ENCODE measurements around the gene ZNF384.

The ZNF384 gene

GRCh38 chr12:6699259-6699988, 10.2 kb upstream of the ZNF384 start:
- in situ Hi-C loops (cut with MboI; ENCODE audit: low sequenced_read_pairs) = no loop called here

- in situ Hi-C loops (cut with MboI; ENCODE audit: low sequenced_read_pairs) = no loop called here
Measured at GRCh38 chr12:6698352-6699046, 9.3 kb upstream of the ZNF384 start.

GRCh38 chr12:6697584-6698351, 8.6 kb upstream of the ZNF384 start:
- in situ Hi-C loops (cut with MboI; ENCODE audit: low sequenced_read_pairs) = no loop called here

- in situ Hi-C loops (cut with MboI; ENCODE audit: low sequenced_read_pairs) = no loop called here
Measured at GRCh38 chr12:6696690-6697583, 7.8 kb upstream of the ZNF384 start.

- in situ Hi-C loops (cut with MboI; ENCODE audit: low sequenced_read_pairs) = no loop called here
Measured at GRCh38 chr12:6695313-6696045, 6.3 kb upstream of the ZNF384 start.

GRCh38 chr12:6694701-6695100, 5.5 kb upstream of the ZNF384 start:
- in situ Hi-C loops (cut with MboI; ENCODE audit: low sequenced_read_pairs) = no loop called here

GRCh38 chr12:6693832-6694355, 4.7 kb upstream of the ZNF384 start:
- in situ Hi-C loops (cut with MboI; ENCODE audit: low sequenced_read_pairs) = no loop called here

- in situ Hi-C loops (cut with MboI; ENCODE audit: low sequenced_read_pairs) = no loop called here
Measured at GRCh38 chr12:6692888-6693287, 3.7 kb upstream of the ZNF384 start.

GRCh38 chr12:6691473-6691872, 2.3 kb upstream of the ZNF384 start:
- in situ Hi-C loops (cut with MboI; ENCODE audit: low sequenced_read_pairs) = no loop called here

GRCh38 chr12:6688543-6688998, 604 bp downstream of the ZNF384 start:
- in situ Hi-C loops (cut with MboI; ENCODE audit: low sequenced_read_pairs) = no loop called here

- in situ Hi-C loops (cut with MboI; ENCODE audit: low sequenced_read_pairs) = no loop called here
Measured at GRCh38 chr12:6685814-6686213, 3.4 kb downstream of the ZNF384 start.

GRCh38 chr12:6684609-6685008, 4.6 kb downstream of the ZNF384 start:
- in situ Hi-C loops (cut with MboI; ENCODE audit: low sequenced_read_pairs) = no loop called here

GRCh38 chr12:6676962-6677361, 12.2 kb downstream of the ZNF384 start:
- in situ Hi-C loops (cut with MboI; ENCODE audit: low sequenced_read_pairs) = no loop called here

- in situ Hi-C loops (cut with MboI; ENCODE audit: low sequenced_read_pairs) = no loop called here
Measured at GRCh38 chr12:6672143-6672542, 17.0 kb downstream of the ZNF384 start.

GRCh38 chr12:6667559-6668210, 21.5 kb downstream of the ZNF384 start:
- in situ Hi-C loops (cut with MboI; ENCODE audit: low sequenced_read_pairs) = no loop called here

GRCh38 chr12:6666211-6666610, 23.0 kb downstream of the ZNF384 start:
- in situ Hi-C loops (cut with MboI; ENCODE audit: low sequenced_read_pairs) = no loop called here

GRCh38 chr12:6664902-6665301, 24.3 kb downstream of the ZNF384 start:
- in situ Hi-C loops (cut with MboI; ENCODE audit: low sequenced_read_pairs) = no loop called here

- in situ Hi-C loops (cut with MboI; ENCODE audit: low sequenced_read_pairs) = no loop called here
Measured at GRCh38 chr12:6662906-6663742, 26.1 kb downstream of the ZNF384 start, which contains the start of gene ING4. TSS of gene ING4 (minus strand) at chr12:6663119. CDS start at chr12:6663101, 18 bp downstream.
